ENCODE measurements around the gene SSBP4.

SSBP4 gene

GRCh38 chr19:18469069-18469846 lies 50.1 kb downstream of the SSBP4 start:
- DNase-seq (ENCODE audit: low read depth), result peak; percentile 49

- DNase-seq (ENCODE audit: low read depth), result no peak
Measured at GRCh38 chr19:18470787-18471186, 51.6 kb downstream of the SSBP4 start.

- DNase-seq (ENCODE audit: low read depth), result no peak
Measured at GRCh38 chr19:18473003-18473705, 54.0 kb downstream of the SSBP4 start.

- DNase-seq (ENCODE audit: low read depth), result no peak
Measured at GRCh38 chr19:18473706-18474087, 54.5 kb downstream of the SSBP4 start.

- no peak for DNase-seq (ENCODE audit: low read depth)
Measured at GRCh38 chr19:18474366-18474887, 55.2 kb downstream of the SSBP4 start.

- DNase-seq (ENCODE audit: low read depth), result no peak
Measured at GRCh38 chr19:18475004-18475453, 55.8 kb downstream of the SSBP4 start.

- DNase-seq (ENCODE audit: low read depth), result no peak
Measured at GRCh38 chr19:18475762-18476331, 56.6 kb downstream of the SSBP4 start.

- DNase-seq (ENCODE audit: low read depth), result no peak
Measured at GRCh38 chr19:18476507-18477041, 57.4 kb downstream of the SSBP4 start.

GRCh38 chr19:18477042-18477779 lies 58.0 kb downstream of the SSBP4 start:
- no peak for DNase-seq (ENCODE audit: low read depth)

- no peak for DNase-seq (ENCODE audit: low read depth)
Measured at GRCh38 chr19:18477974-18478373, 58.8 kb downstream of the SSBP4 start.

- DNase-seq (ENCODE audit: low read depth), result peak; percentile 56
Measured at GRCh38 chr19:18478545-18479311, 59.5 kb downstream of the SSBP4 start.

- no peak for DNase-seq (ENCODE audit: low read depth)
Measured at GRCh38 chr19:18480006-18480691, 61.0 kb downstream of the SSBP4 start.

- no peak for DNase-seq (ENCODE audit: low read depth)
Measured at GRCh38 chr19:18481505-18482222, 62.5 kb downstream of the SSBP4 start.

- DNase-seq (ENCODE audit: low read depth), result no peak
Measured at GRCh38 chr19:18483119-18483890, 64.1 kb downstream of the SSBP4 start.
